K562 (cell line): ENCODE measurements around the gene DISC1.

Experiments
- BRF1 ChIP-seq: IDR thresholded peaks from 3 replicates; pipeline ENCODE4 v1.6.1; 2011; ENCODE audit warnings: borderline replicate concordance, mild to moderate bottlenecking; ENCODE audit not compliant: insufficient read length; ENCODE audit errors: extremely low read depth
- CTCF ChIP-seq, 3 experiments: IDR thresholded peaks in 2 of 3; conservative IDR thresholded peaks in 1 of 3; 2 replicates each; pipeline ENCODE4 v1.5.1; 2011 to 2012; ENCODE audit warnings: low read length in 3 of 3, mild to moderate bottlenecking in 3 of 3, control low read depth in 2 of 3, improper control_type of control experiment in 1 of 3, inconsistent platforms in 1 of 3, low read depth in 1 of 3, mixed read lengths in 1 of 3, moderate library complexity in 1 of 3; ENCODE audit not compliant: insufficient read depth in 2 of 3
- E2F1 ChIP-seq: sonication (generic); formaldehyde crosslinking; IDR thresholded peaks from 2 replicates; pipeline ENCODE4 v1.8.1; 2023; ENCODE audit warnings: mild to moderate bottlenecking, missing genetic modification reagents, moderate library complexity
- EGR1 ChIP-seq: fragments of 450-650 bp; conservative IDR thresholded peaks from 2 replicates; pipeline ENCODE4 v1.6.1; 2017; ENCODE audit warnings: mild to moderate bottlenecking
- JUN ChIP-seq, 2 experiments: sonication (generic) in 1 of 2; formaldehyde crosslinking in 1 of 2; IDR thresholded peaks; 2 replicates each; pipeline versions ENCODE4 v1.6.1 to v1.8.0; 2012 to 2022; ENCODE audit warnings: borderline replicate concordance in 2 of 2, mild to moderate bottlenecking in 2 of 2, improper control_type of control experiment in 1 of 2, low read depth in 1 of 2, low read length in 1 of 2, missing genetic modification reagents in 1 of 2
- MXI1 ChIP-seq: IDR thresholded peaks from 2 replicates; pipeline ENCODE4 v1.6.1; 2011; ENCODE audit warnings: low read depth, mild to moderate bottlenecking, improper control_type of control experiment, low read length
- NKRF ChIP-seq: fragments of 450-650 bp; IDR thresholded peaks from 2 replicates; pipeline ENCODE4 v1.6.1; 2016; ENCODE audit warnings: borderline replicate concordance
- PTBP1 ChIP-seq: fragments of 200-400 bp; formaldehyde crosslinking; IDR thresholded peaks from 2 replicates; pipeline ENCODE4 v1.6.1; 2017; ENCODE audit warnings: low read depth, low read length
- SETDB1 ChIP-seq: IDR thresholded peaks from one replicate; pipeline ENCODE4 v1.6.1; 2012; ENCODE audit warnings: low read length, control low read depth, inconsistent platforms
- SMARCC2 ChIP-seq: fragments of 450-650 bp; IDR thresholded peaks from 2 replicates; pipeline ENCODE4 v1.6.1; 2017; ENCODE audit warnings: antibody characterized with exemption, moderate library complexity, mild to moderate bottlenecking, low read depth
- ZNF740 ChIP-seq, 3 experiments: fragments of 200-800 bp in 1 of 3; sonication (Bioruptor generic) in 1 of 3; sonication (generic) in 1 of 3; formaldehyde crosslinking in 1 of 3; IDR thresholded peaks; 2 replicates each; pipeline versions ENCODE4 v1.6.1 to v1.8.0; 2016 to 2022; ENCODE audit warnings: mild to moderate bottlenecking in 2 of 3, missing compliant biosample characterization in 2 of 3, missing genetic modification characterization in 2 of 3, missing genetic modification reagents in 1 of 3

DNA sequence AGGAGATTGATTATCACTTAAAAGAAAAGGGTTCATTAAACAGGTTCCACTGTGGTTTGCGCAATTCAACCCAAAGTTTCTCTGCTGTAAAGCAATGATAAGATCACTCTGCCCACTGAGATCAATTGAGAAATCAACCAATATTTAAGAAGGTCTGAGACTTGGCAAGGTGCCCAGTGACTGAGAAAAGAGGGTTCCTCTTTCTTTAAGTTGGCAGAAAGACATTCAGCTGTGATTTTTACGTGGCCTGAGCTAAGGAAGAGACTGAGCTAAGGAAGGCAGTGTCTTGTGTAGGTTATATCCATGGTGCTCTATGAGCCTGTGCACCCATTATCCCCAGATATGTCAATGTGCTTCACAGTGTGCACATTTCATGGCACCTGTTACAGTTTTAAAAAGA lies 344.1 kb downstream of the DISC1 start:
- TF ChIP-seq CTCF (IDR thresholded peaks at IDR 0.05 in 2 of 3, conservative IDR thresholded peaks at IDR 0.05 in 1 of 3; ENCODE audit: insufficient read depth in 2 of 3, low read depth in 1 of 3, low read length in 3 of 3) (no peak), ZNF740 (CRISPR knock-in tag; IDR thresholded peaks at IDR 0.05) (no peak), ZNF740 (tag; IDR thresholded peaks at IDR 0.05) (no peak), EGR1 (no peak), JUN (IDR thresholded peaks at IDR 0.05; ENCODE audit: borderline replicate concordance, low read depth, low read length) (no peak), JUN (CRISPR knock-in tag; IDR thresholded peaks at IDR 0.05; ENCODE audit: borderline replicate concordance) (no peak), PTBP1 (no peak), SMARCC2 (no peak), MXI1 (no peak), SETDB1 (no peak), BRF1 (no peak), NKRF (no peak), E2F1 (no peak)
